ENCODE results near the gene CYP19A1. TPM values are rescaled to one million over a fixed set of nuclear protein-coding genes. Genes with fewer than 3 reads are reported as not detected.
A peak's percentile ranks its signal among the peaks of the same experiment; 100 is the strongest.

CYP19A1 gene
- total RNA-seq, 1 donor from 2014 or later = not detected

DNA sequence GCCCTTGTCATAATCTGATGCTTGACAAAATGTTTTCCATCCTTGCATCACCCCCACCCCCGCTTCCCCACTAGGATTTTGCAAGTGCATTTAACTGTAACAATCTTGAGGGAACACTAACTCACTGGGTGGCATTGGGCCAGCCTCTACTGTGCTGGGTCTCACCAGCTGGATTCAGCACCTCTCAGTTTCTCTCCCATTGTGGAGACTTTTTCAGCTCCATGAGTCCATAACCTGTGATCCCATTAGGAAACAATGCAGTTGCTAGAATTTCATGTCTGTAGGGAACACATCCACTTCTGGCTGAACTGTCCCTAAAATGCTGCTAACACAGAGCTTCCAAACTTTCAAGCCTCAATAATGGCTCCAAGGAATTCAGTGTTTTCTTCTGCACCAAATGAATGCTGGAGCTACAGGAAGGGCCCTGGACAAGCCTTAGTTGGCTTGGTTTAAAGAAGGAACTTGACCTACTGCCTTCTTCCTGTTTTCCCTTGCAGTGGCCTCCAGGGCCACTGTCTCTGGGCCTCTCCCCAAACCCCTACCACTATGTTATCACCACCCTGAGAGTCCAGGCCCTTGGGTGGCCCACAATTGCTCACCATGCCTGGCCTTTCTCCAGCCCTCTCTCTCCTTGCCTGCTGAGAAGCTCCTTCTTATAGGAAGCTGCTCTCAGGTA, 15.6 kb downstream of the CYP19A1 start:
- no peak for ATAC-seq

- no peak for ATAC-seq
Observed at GRCh38 chr15:51321316-51321715, 17.1 kb downstream of the CYP19A1 start.

GRCh38 chr15:51320843-51321242, 17.6 kb downstream of the CYP19A1 start:
- ATAC-seq = no peak

- no peak for ATAC-seq
Observed at GRCh38 chr15:51319539-51319938, 18.9 kb downstream of the CYP19A1 start.

GRCh38 chr15:51318382-51319150, 19.8 kb downstream of the CYP19A1 start:
- no peak for ATAC-seq

DNA sequence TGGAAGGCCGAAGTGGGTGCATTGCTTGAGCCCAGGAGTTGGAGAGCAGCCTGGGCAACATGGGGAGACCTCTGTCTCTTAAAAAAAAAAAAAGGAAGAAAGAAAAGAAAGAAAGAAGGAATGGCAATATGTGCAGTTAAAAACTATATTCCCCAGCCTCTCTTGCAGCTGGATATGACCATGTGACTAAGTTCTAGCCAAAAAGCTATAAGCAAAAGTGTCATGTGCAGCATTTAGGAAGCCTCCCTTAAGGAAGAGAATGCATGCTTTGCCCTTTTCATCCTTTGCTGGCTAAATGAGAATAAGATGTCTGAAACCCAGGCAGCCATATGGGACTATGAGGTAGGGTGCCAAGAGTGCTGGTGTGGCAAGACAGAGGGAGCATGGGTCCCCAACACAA, 21.8 kb downstream of the CYP19A1 start:
- ATAC-seq = no peak

DNA sequence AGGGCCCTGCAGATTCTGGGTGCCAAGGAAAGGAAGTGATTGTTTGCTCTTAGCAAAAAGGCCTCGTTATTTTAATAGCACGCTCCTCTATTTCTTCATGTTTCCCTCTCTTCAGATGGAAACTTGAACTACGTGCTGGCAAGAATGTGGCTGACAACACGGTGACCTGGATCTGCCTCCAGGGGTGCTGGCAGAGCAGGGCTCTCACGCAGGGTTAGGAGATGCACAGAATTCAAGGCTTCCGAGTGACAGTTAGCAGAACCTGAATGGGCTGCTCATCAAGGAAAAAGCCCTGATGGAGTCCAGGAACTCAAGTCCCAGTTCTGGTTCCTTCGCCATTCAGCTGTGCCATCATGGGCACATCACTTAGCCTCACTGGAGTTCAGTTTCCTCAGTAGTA, 22.7 kb downstream of the CYP19A1 start:
- ATAC-seq = no peak

GRCh38 chr15:51314391-51315337, 23.7 kb downstream of the CYP19A1 start:
- no peak for ATAC-seq

- ATAC-seq = no peak
Observed at GRCh38 chr15:51313644-51314280, 24.6 kb downstream of the CYP19A1 start.

GRCh38 chr15:51313074-51313393, 25.4 kb downstream of the CYP19A1 start:
- peak; percentile 49 for ATAC-seq

GRCh38 chr15:51312166-51313073, 26.0 kb downstream of the CYP19A1 start:
- no peak for ATAC-seq

DNA sequence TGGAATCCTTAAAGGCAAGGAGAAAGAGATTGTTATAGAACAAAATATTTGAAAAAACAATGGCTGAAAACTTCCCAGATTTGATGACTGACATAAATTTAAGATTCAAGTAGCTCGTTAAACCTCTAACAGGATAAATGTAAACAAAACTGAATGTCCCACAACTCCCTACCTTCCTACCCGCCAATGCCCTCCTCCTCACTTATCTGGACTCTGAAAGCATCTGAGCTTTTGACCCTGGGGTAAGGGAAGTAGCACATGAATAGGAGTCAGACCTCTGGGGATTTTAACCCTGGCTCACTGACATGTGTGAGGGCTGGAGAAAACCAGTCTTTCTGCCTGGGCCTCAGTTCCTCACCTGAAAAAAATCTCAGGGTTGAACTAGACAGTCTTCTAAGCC, 26.9 kb downstream of the CYP19A1 start:
- no peak for ATAC-seq

- no peak for ATAC-seq
Observed at GRCh38 chr15:51310064-51310463, 28.3 kb downstream of the CYP19A1 start.

- no peak for ATAC-seq
Observed at GRCh38 chr15:51307811-51308210, 30.6 kb downstream of the CYP19A1 start.

GRCh38 chr15:51307325-51307724, 31.1 kb downstream of the CYP19A1 start:
- peak; percentile 32 for ATAC-seq

- no peak for ATAC-seq
Observed at GRCh38 chr15:51303462-51303980, 34.9 kb downstream of the CYP19A1 start.

DNA sequence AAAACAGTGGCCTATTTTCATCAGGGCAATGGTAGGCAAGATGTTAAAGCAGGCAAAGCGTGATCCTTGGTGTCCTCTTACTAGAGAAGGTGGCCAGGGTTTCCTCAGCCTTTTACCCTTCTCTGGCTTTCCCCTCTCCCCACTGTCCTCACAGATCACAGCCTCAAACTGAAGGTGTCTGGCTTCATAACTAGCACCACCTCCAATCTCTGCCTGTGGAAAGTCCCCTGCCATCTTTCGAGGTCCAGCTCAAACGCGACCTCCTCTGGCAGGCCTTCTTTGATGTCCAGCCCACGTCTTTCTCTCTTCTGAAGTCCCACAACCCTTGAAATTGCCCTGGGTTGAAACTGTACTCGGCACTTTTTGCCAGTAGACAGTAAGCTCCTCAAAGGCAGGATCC, 35.9 kb downstream of the CYP19A1 start:
- ATAC-seq = no peak

DNA sequence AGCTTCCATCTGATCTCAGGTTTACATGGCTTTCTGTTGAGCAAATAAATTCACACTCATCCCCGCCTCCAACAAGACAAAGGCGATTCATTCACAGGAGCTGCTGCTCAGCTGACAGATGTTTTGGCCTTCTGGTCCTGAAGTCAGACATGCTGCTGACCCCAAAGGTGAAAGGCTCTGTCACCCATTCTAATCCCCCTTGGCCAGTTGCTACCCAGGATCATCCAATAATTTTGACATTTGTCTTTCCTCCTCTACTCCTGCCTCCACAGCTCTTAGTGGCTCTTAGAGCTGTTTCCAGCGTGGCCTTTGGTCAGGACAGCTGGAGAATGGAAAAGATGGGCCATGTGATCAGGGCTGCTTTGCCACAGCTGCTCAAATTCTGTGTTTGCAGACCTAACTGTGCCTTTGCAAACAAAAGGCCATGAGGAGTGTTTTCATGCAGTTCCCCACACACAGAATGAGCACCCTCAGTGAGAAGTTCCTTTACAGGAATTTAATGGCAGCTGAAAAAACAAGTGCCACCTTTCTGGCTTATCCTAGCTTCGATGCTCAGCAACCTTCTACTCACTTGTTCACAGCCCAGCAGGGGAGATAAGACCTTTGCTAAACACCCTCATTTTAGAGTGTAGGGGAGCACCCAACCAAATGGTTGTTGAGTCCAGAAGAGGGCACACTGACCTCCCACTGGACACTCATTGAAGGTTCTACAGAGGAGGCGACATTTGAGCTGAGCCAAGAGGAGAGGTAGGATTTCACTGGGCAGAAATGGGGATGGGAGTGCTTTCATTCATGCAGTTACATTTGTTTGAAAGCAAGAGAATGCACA, 39.0 kb downstream of the CYP19A1 start:
- no peak for ATAC-seq

- no peak for ATAC-seq
Observed at GRCh38 chr15:51298620-51299019, 39.8 kb downstream of the CYP19A1 start.

DNA sequence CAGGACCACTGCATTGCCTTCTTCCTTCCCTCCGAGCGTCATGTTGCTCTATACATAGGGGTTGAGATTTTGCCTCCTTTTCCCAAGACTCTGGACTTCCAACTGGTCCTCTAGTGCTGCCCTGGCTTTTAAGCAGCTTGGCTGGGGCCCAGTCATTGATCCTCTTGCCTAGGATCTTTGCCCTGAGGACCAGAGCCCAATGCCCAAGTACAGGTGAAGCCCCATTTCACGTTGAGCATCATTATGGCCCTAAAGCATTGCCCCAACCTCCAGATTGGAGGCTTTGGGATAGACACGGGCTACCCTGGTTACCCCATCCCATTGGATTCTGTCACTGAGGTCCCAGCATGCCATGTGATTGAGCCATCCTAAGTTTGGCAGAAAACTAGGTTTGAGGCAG, 47.7 kb downstream of the CYP19A1 start:
- no peak for ATAC-seq
